Spleen (tissue), 11 donors: ENCODE results near the gene OXA1L. TPM values are rescaled to one million over a fixed set of nuclear protein-coding genes. Genes with fewer than 3 reads are reported as not detected.

ENCODE experiments used
- DNase-seq: peaks from one replicate; pipeline ENCODE4 v3.0.0-alpha.2; 2020
- H3K27ac ChIP-seq, 8 donors: fragments of 200-600 bp; sonication (generic) in 7 of 8; 1 replicate in 4 of 8; 2 replicates in 4 of 8; pipeline versions ENCODE4 v1.5.0 to v1.8.0; 2016 to 2021; ENCODE audit warnings: inconsistent platforms in 4 of 8, mild to moderate bottlenecking in 4 of 8, moderate library complexity in 1 of 8
- H3K27me3 ChIP-seq, 7 donors: fragments of 200-600 bp; sonication (generic) in 6 of 7; replicated peaks in 1 of 7; 1 replicate in 4 of 7; 2 replicates in 3 of 7; pipeline versions ENCODE4 v1.5.0 to v1.8.0; 2016 to 2021; ENCODE audit warnings: inconsistent platforms in 3 of 7, mild to moderate bottlenecking in 1 of 7
- H3K36me3 ChIP-seq, 6 donors: fragments of 200-600 bp; sonication (generic) in 5 of 6; 1 replicate in 4 of 6; 2 replicates in 2 of 6; pipeline versions ENCODE4 v1.5.0 to v1.8.0; 2016 to 2021; ENCODE audit warnings: inconsistent platforms in 2 of 6
- H3K4me1 ChIP-seq, 6 donors: fragments of 200-600 bp; sonication (generic) in 5 of 6; 1 replicate in 3 of 6; 2 replicates in 3 of 6; pipeline versions ENCODE4 v1.5.0 to v1.8.0; 2016 to 2021; ENCODE audit warnings: inconsistent platforms in 3 of 6
- H3K4me3 ChIP-seq, 8 donors: fragments of 200-600 bp; sonication (generic) in 7 of 8; 1 replicate in 4 of 8; 2 replicates in 4 of 8; pipeline versions ENCODE4 v1.5.0 to v1.8.0; 2016 to 2021; ENCODE audit warnings: inconsistent platforms in 4 of 8, mild to moderate bottlenecking in 4 of 8, moderate library complexity in 2 of 8
- H3K9me3 ChIP-seq, 8 donors: fragments of 200-600 bp; sonication (generic) in 7 of 8; 1 replicate in 4 of 8; 2 replicates in 4 of 8; pipeline versions ENCODE4 v1.5.0 to v1.8.0; 2016 to 2021; ENCODE audit warnings: inconsistent platforms in 4 of 8
- POLR2A ChIP-seq, 3 donors: fragments of 450-650 bp; IDR thresholded peaks; one replicate each; pipeline ENCODE4 v1.5.1; 2017; ENCODE audit warnings: antibody characterized with exemption in 3 of 3, mild to moderate bottlenecking in 1 of 3
- POLR2AphosphoS5 ChIP-seq, 3 donors: sonication (generic); formaldehyde crosslinking; IDR thresholded peaks; one replicate each; pipeline ENCODE4 v1.5.1; 2017; ENCODE audit warnings: antibody characterized with exemption in 3 of 3
- WGBS, 5 donors: extraction: QIAGEN DNeasy Blood & Tissue Kit in 3 of 5; methylation state at CpG; one replicate each; pipeline versions ENCODE4 v1.1.5 to v1.1.7; 2013 to 2018; 5-methylcytosine and 5-hydroxymethylcytosine counted together
- intact Hi-C: fragments of 100-400 bp; cut with DNase I; formaldehyde crosslinking; loops from one replicate; pipeline ENCODE4 v1.15.0; 2023; ENCODE audit warnings: low total_unique reads
- polyA plus RNA-seq, 3 donors: library from polyadenylated mRNA; stranded (reverse); fragments of 200-250 nt; gene quantifications; one replicate each; pipeline ENCODE4 v1.2.1, GENCODE V29; 2013
- small RNA-seq, 4 donors: library from RNA; depleted of rRNA; stranded (forward); fragments of <200 nt; gene quantifications; one replicate each; pipeline ENCODE3, GENCODE V24; 2016
- total RNA-seq, 7 donors: library from RNA; depleted of rRNA in 3 of 7; stranded (reverse); fragments of >200 nt in 3 of 7; fragmentation: NEBNext Ultra II Directional in 4 of 7; extraction: Animal tissue kit (Norgen Biotek cat#: 25700) in 4 of 7; gene quantifications; one replicate each; pipeline versions ENCODE4 v1.1.0 to v1.2.1, GENCODE V29; 2016 to 2021
- TF ChIP-seq, protein P1 (sequence below), 11 experiments: fragments of 200-600 bp in 7 of 11; fragments of 450-650 bp in 4 of 11; sonication (generic) in 4 of 11; IDR thresholded peaks in 8 of 11; conservative IDR thresholded peaks in 3 of 11; 1 replicate in 7 of 11; 2 replicates in 4 of 11; pipeline versions ENCODE4 v1.4.0 to v1.8.0; 2016 to 2021; ENCODE audit warnings: antibody characterized with exemption in 11 of 11, inconsistent platforms in 4 of 11, mild to moderate bottlenecking in 1 of 11
- donor health status: healthy with polysubstance abuse.
- donor health status: DM: no; HTN: no; CAD: no; lungs with moderate emphysema.
- donor health status: DM: no; HTN: no; CAD: no.
- donor health status: Bipolar disorder and iron deficiency.
- donor health status: healthy.
- donor health status: DM: no; HTN: no; CAD: no.
- donor health status: DM: yes; HTN: yes; CAD: no.

OXA1L gene
- total and polyA plus RNA-seq, 10 donors = 73.5 to 133 (median 109) TPM

- no peaks in the 10 kb centered on the region for H3K36me3 ChIP-seq
- TF ChIP-seq POLR2A (IDR thresholded peaks at IDR 0.05) (no peak), POLR2AphosphoS5 (IDR thresholded peaks at IDR 0.05) (no peak)
- TF ChIP-seq, protein P1, sequence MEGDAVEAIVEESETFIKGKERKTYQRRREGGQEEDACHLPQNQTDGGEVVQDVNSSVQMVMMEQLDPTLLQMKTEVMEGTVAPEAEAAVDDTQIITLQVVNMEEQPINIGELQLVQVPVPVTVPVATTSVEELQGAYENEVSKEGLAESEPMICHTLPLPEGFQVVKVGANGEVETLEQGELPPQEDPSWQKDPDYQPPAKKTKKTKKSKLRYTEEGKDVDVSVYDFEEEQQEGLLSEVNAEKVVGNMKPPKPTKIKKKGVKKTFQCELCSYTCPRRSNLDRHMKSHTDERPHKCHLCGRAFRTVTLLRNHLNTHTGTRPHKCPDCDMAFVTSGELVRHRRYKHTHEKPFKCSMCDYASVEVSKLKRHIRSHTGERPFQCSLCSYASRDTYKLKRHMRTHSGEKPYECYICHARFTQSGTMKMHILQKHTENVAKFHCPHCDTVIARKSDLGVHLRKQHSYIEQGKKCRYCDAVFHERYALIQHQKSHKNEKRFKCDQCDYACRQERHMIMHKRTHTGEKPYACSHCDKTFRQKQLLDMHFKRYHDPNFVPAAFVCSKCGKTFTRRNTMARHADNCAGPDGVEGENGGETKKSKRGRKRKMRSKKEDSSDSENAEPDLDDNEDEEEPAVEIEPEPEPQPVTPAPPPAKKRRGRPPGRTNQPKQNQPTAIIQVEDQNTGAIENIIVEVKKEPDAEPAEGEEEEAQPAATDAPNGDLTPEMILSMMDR (IDR thresholded peaks at IDR 0.05 in 8 of 11, conservative IDR thresholded peaks at IDR 0.05 in 3 of 11) = no peak
- intact Hi-C loops = no loop called here
- no peak overlapping the region for H3K4me3 ChIP-seq
- peaks cover 0 to 8% (median 0%) of the 10 kb centered on the region in 7 donors for H3K27me3 ChIP-seq
- H3K4me1 ChIP-seq = peaks cover 28 to 94% (median 75%) of the 10 kb centered on the region in 6 donors
- DNase-seq = no peak
- no peaks in the 10 kb centered on the region for H3K9me3 ChIP-seq
- peak overlapping the region in 3 of 8 donors; percentile 88 to 92 (median 89) for H3K27ac ChIP-seq
- WGBS, 5 donors = 81 to 100% (median 94%) methylated on average over 1 of the region's 1 CpG
These were observed 54.2 kb downstream of the OXA1L start for GRCh38 chr14:22820731-22821130.

DNA sequence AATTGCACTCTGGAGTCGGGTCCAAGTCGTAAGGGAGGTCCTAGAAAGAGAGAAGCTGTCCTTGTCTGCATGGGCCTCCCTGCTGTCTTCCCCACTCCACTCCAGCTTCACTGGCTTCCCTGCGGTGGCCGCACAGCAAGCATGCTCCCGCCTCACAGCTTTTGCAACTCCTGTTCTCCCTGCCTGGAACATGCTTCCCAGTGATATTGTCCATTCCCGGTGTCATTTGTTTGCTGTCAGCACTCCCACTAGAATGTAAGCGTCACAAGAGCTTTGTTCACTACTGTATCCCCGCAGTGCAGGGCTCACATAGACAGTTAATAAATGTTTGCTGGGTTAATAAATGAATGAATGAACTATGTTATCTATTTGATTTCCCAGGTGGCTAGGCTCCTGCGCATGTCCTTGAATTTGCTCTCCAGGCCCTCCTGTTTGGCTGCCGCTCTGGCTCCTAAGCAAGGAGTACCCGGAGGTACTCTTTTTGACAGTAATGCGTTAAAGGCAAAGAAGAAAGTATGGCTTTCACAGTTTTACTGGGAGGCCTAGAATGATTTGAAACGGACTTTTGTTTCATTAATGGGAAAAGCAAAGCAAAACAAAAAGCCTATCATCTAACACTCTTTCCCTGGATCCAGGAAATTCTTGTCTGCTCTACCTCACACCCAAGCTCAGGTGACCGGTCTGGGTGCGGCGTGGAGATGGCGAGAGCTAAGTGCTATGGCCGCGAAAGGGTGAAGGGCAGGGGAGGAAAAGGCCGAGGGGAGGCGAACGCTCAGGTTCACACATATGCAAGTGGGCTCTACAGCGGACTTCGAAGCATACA, 54.9 kb downstream of the OXA1L start:
- DNase-seq = peak; percentile 68
- no peak for TF ChIP-seq POLR2AphosphoS5 (IDR thresholded peaks at IDR 0.05)
- intact Hi-C loops = loop anchor here (2.0 kb wide), 1 partner anchor 31 kb away; no protein-coding TSS in a partner anchor
- peaks cover 28 to 87% (median 69%) of the 10 kb centered on the region in 6 donors for H3K4me1 ChIP-seq
- peaks cover 0 to 8% (median 0%) of the 10 kb centered on the region in 7 donors for H3K27me3 ChIP-seq
- peak overlapping the region in 5 of 8 donors; percentile 14 to 89 (median 82) for H3K27ac ChIP-seq
- WGBS, 5 donors = 90 to 94% (median 93%) methylated on average over 23 to 24 of the region's 24 CpGs
- no peak overlapping the region for H3K4me3 ChIP-seq
- H3K9me3 ChIP-seq = no peaks in the 10 kb centered on the region
- H3K36me3 ChIP-seq = no peaks in the 10 kb centered on the region

- no peaks in the 10 kb centered on the region for H3K36me3 ChIP-seq
- TF ChIP-seq, protein P1 (IDR thresholded peaks at IDR 0.05 in 8 of 11, conservative IDR thresholded peaks at IDR 0.05 in 3 of 11) = no peak
- TF ChIP-seq POLR2A (IDR thresholded peaks at IDR 0.05) = no peak
- no peak for TF ChIP-seq POLR2AphosphoS5 (IDR thresholded peaks at IDR 0.05)
- H3K4me1 ChIP-seq = peaks cover 25 to 80% (median 63%) of the 10 kb centered on the region in 6 donors
- intact Hi-C loops = loop anchor here (2.0 kb wide), 1 partner anchor 31 kb away; no protein-coding TSS in a partner anchor
- H3K9me3 ChIP-seq = no peaks in the 10 kb centered on the region
- WGBS, 5 donors = 56 to 70% (median 62%) methylated on average over 22 to 32 of the region's 32 CpGs
- peak overlapping the region; percentile 65 to 89 (median 81) for H3K27ac ChIP-seq
- peak; percentile 82 for DNase-seq
- H3K27me3 ChIP-seq = peaks cover 0 to 8% (median 0%) of the 10 kb centered on the region in 7 donors
- peak overlapping the region in 7 of 8 donors; percentile 32 to 71 (median 44) for H3K4me3 ChIP-seq
These were observed 55.6 kb downstream of the OXA1L start for GRCh38 chr14:22822016-22822570.

Small RNAs within 50 kb of the gene (small RNA-seq; reads per million reads assigned to genes)
- 0 reads per million in 4 donors for gene RF00588

Other genes with a start within 250 kb of the OXA1L start
- 100 to 1,000 TPM; 107 to 176 (median 123) TPM for gene DAD1, start 177.5 kb upstream of the OXA1L start, total RNA-seq
- 100 to 1,000 TPM; 102 to 165 (median 147) TPM for gene DAD1, start 177.5 kb upstream of the OXA1L start, polyA plus RNA-seq
- gene ABHD4, start 168.4 kb upstream of the OXA1L start, total RNA-seq = 10 to 100 TPM; 12.0 to 32.8 (median 24.9) TPM
- 1 to 10 TPM; 7.2 to 8.6 (median 7.9) TPM for gene ABHD4, start 168.4 kb upstream of the OXA1L start, polyA plus RNA-seq
- gene OR6J1, start 122.3 kb upstream of the OXA1L start, total RNA-seq = not detected
- not detected for gene OR6J1, start 122.3 kb upstream of the OXA1L start, polyA plus RNA-seq
- 100 to 1,000 TPM in 4 of 7 donors, 10 to 100 TPM in 3; 56.4 to 165 (median 112) TPM for gene SLC7A7, start 48.7 kb downstream of the OXA1L start, total RNA-seq
- gene SLC7A7, start 48.7 kb downstream of the OXA1L start, polyA plus RNA-seq = 10 to 100 TPM; 34.2 to 46.5 (median 35.3) TPM
- 100 to 1,000 TPM in 1 of 7 donors, 10 to 100 TPM in 6; 55.2 to 111 (median 62.8) TPM for gene MRPL52, start 63.2 kb downstream of the OXA1L start, total RNA-seq
- gene MRPL52, start 63.2 kb downstream of the OXA1L start, polyA plus RNA-seq = 100 to 1,000 TPM in 2 of 3 donors, 10 to 100 TPM in 1; 88.8 to 138 (median 137) TPM
- 100 to 1,000 TPM in 1 of 7 donors, 10 to 100 TPM in 6; 42.6 to 126 (median 65.2) TPM for gene MMP14, start 69.9 kb downstream of the OXA1L start, total RNA-seq
- 10 to 100 TPM in 2 of 3 donors, 1 to 10 TPM in 1; 6.6 to 30.8 (median 15.6) TPM for gene MMP14, start 69.9 kb downstream of the OXA1L start, polyA plus RNA-seq
- gene LRP10, start 105.1 kb downstream of the OXA1L start, total RNA-seq = 100 to 1,000 TPM in 6 of 7 donors, 10 to 100 TPM in 1; 99.6 to 205 (median 110) TPM
- gene LRP10, start 105.1 kb downstream of the OXA1L start, polyA plus RNA-seq = 10 to 100 TPM in 1 of 3 donors, 1 to 10 TPM in 2; 7.9 to 22.3 (median 8.9) TPM
- 1 to 10 TPM; 1.4 to 5.8 (median 3.0) TPM for gene REM2, start 116.5 kb downstream of the OXA1L start, total RNA-seq
- gene REM2, start 116.5 kb downstream of the OXA1L start, polyA plus RNA-seq = 1 to 10 TPM; 2.2 to 5.2 (median 3.4) TPM
- gene RBM23, start 152.5 kb downstream of the OXA1L start, total RNA-seq = 100 to 1,000 TPM in 4 of 7 donors, 10 to 100 TPM in 3; 84.9 to 875 (median 103) TPM
- 10 to 100 TPM; 19.0 to 40.3 (median 32.7) TPM for gene RBM23, start 152.5 kb downstream of the OXA1L start, polyA plus RNA-seq
- gene PRMT5, start 162.7 kb downstream of the OXA1L start, total RNA-seq = 10 to 100 TPM; 31.1 to 44.7 (median 40.6) TPM
- 10 to 100 TPM; 18.6 to 30.6 (median 24.9) TPM for gene PRMT5, start 162.7 kb downstream of the OXA1L start, polyA plus RNA-seq
- gene HAUS4, start 190.4 kb downstream of the OXA1L start, total RNA-seq = 10 to 100 TPM; 37.7 to 83.5 (median 50.6) TPM
- 10 to 100 TPM; 21.1 to 44.3 (median 31.5) TPM for gene HAUS4, start 190.4 kb downstream of the OXA1L start, polyA plus RNA-seq
- gene AJUBA, start 215.9 kb downstream of the OXA1L start, total RNA-seq = 10 to 100 TPM in 1 of 7 donors, 1 to 10 TPM in 6; 1.4 to 11.0 (median 5.3) TPM
- 1 to 10 TPM in 1 of 3 donors, under 1 TPM in 2; 0.63 to 2.1 (median 0.68) TPM for gene AJUBA, start 215.9 kb downstream of the OXA1L start, polyA plus RNA-seq
- 10 to 100 TPM in 6 of 7 donors, 1 to 10 TPM in 1; 7.3 to 27.0 (median 11.3) TPM for gene C14orf93, start 243.5 kb downstream of the OXA1L start, total RNA-seq
- 1 to 10 TPM; 7.5 to 8.8 (median 8.0) TPM for gene C14orf93, start 243.5 kb downstream of the OXA1L start, polyA plus RNA-seq